Measurements from ENCODE around the gene PICK1. TPM values are rescaled to one million over a fixed set of nuclear protein-coding genes. Genes with fewer than 3 reads are reported as not detected.

The PICK1 gene
- total RNA-seq, 1 experiment from 2014 or later, result 35.7 TPM

GRCh38 chr22:38085501-38085900 lies 28.3 kb downstream of the PICK1 start:
- Histone ChIP-seq H3T11ph (ENCODE audit: low read length) (no peak overlapping the region), H3K27me3 (ENCODE audit: insufficient read depth, low read length) (peaks cover 5% of the 10 kb centered on the region; the same call in 1 of the 2 replicates), H3K9ac (ENCODE audit: extremely low read depth, insufficient read length, low read length) (no peak overlapping the region), H3K79me1 (ENCODE audit: insufficient read depth, low read depth, low read length, poor library complexity, severe bottlenecking) (no peaks in the 10 kb centered on the region), H2BK12ac (ENCODE audit: insufficient read length, low read depth, low read length) (no peak overlapping the region), H3K9me3 (ENCODE audit: control insufficient read depth, low read depth, low read length) (no peaks in the 10 kb centered on the region), H3K27ac (ENCODE audit: insufficient read length, low read depth, low read length) (no peak overlapping the region), H3K18ac (ENCODE audit: insufficient read length, low read depth, low read length) (no peak overlapping the region), H4K91ac (ENCODE audit: insufficient read length, low read depth, low read length) (no peak overlapping the region), H3K23ac (ENCODE audit: insufficient read length, low read depth, low read length) (no peak overlapping the region), H2AFZ (ENCODE audit: low read length) (no peak overlapping the region), H2BK15ac (ENCODE audit: low read depth, low read length) (no peak overlapping the region), H2AK5ac (ENCODE audit: insufficient read length, low read length) (no peak overlapping the region), H2BK120ac (ENCODE audit: low read depth, low read length, poor library complexity, severe bottlenecking) (no peak overlapping the region), H3K4me2 (ENCODE audit: insufficient read depth, insufficient read length, low read length) (no peak overlapping the region), H3K4ac (ENCODE audit: low read depth, low read length) (no peak overlapping the region), H3K79me2 (ENCODE audit: insufficient read depth, low read length) (no peaks in the 10 kb centered on the region), H3K14ac (ENCODE audit: insufficient read depth, low read length) (no peak overlapping the region), H4K5ac (ENCODE audit: insufficient read length, low read depth, low read length) (no peak overlapping the region), H2BK5ac (ENCODE audit: insufficient read length, low read length) (no peak overlapping the region), H4K8ac (replicated peaks; ENCODE audit: insufficient read length, low read depth, low read length) (no peak overlapping the region), H3K56ac (ENCODE audit: insufficient read length, low read depth, low read length) (no peak overlapping the region), H3K4me1 (ENCODE audit: insufficient read depth, low read length) (no peaks in the 10 kb centered on the region; the same call in 1 of the 2 replicates), H4K20me1 (ENCODE audit: control insufficient read depth, insufficient read depth, insufficient read length) (no peaks in the 10 kb centered on the region), H3K23me2 (ENCODE audit: insufficient read length, low read depth, low read length, poor library complexity, severe bottlenecking) (no peaks in the 10 kb centered on the region), H2BK20ac (ENCODE audit: low read depth, low read length, poor library complexity, severe bottlenecking) (no peak overlapping the region)
- Mint-ChIP-seq H3K4me3 (no peak overlapping the region), H3K36me3 (ENCODE audit: insufficient read depth in 1 of 3, low read depth in 3 of 3) (peaks cover 1 to 10% (median 9%) of the 10 kb centered on the region in 3 experiments; a peak in 3 of 7 replicates), H3K27me3 (ENCODE audit: low read depth) (peaks cover 11% of the 10 kb centered on the region), H3K9me3 (no peaks in the 10 kb centered on the region), H3K27ac (no peak overlapping the region), H3K4me1 (peaks cover 13 to 40% of the 10 kb centered on the region in 2 experiments)
- DNase-seq, result no peak
- WGBS (ENCODE audit: extremely low coverage, insufficient read length, low lambda C conversion rate), result no CpG with 5 or more reads among the region's 5 CpGs
- no peak for TF ChIP-seq CTCF (conservative IDR thresholded peaks at IDR 0.05)
